Osteoblast (primary cell): ENCODE measurements around the gene BBS5. TPM values are rescaled to one million over a fixed set of nuclear protein-coding genes. Genes with fewer than 3 reads are reported as not detected.
"Not testable (repeated sequence)": the region's sequence is repeated elsewhere in the genome, so short reads cannot be mapped to it uniquely, and the experiment has no call there.

Experiments
- DNase-seq: peaks from one replicate; pipeline ENCODE4 v3.0.0; 2011; ENCODE audit warnings: low spot score, mixed read lengths; ENCODE audit not compliant: insufficient read length; ENCODE audit errors: missing footprints
- H2AFZ ChIP-seq: 2 replicates; pipeline ENCODE4 v1.6.0; 2011; ENCODE audit warnings: mild to moderate bottlenecking, low read length
- H3K27ac ChIP-seq: 2 replicates; pipeline ENCODE4 v1.5.1; 2011; ENCODE audit warnings: mild to moderate bottlenecking, low read depth, low read length, moderate library complexity
- H3K27me3 ChIP-seq: 2 replicates; pipeline ENCODE4 v1.6.0; 2012; ENCODE audit warnings: mild to moderate bottlenecking, control low read depth, inconsistent platforms, low read length, moderate library complexity; ENCODE audit not compliant: insufficient read depth
- H3K36me3 ChIP-seq: 2 replicates; pipeline ENCODE4 v1.5.1; 2011; ENCODE audit warnings: mild to moderate bottlenecking, low read length, control low read depth, moderate library complexity; ENCODE audit not compliant: insufficient read depth
- H3K4me1 ChIP-seq: 2 replicates; pipeline ENCODE4 v1.5.1; 2011; ENCODE audit warnings: mild to moderate bottlenecking, low read length, control low read depth, moderate library complexity; ENCODE audit not compliant: insufficient read depth
- H3K4me2 ChIP-seq: 2 replicates; pipeline ENCODE4 v1.6.0; 2011; ENCODE audit warnings: mild to moderate bottlenecking, low read length; ENCODE audit not compliant: insufficient read depth
- H3K4me3 ChIP-seq: fragments of 200-600 bp; sonication (generic); 3 replicates; pipeline ENCODE4 v1.5.1; 2012; ENCODE audit warnings: mild to moderate bottlenecking, low read length, inconsistent platforms; ENCODE audit not compliant: insufficient read depth
- H3K79me2 ChIP-seq: 2 replicates; pipeline ENCODE4 v1.6.0; 2012; ENCODE audit warnings: mild to moderate bottlenecking, low read length, control low read depth, inconsistent platforms; ENCODE audit not compliant: insufficient read depth
- H3K9me3 ChIP-seq: 2 replicates; pipeline ENCODE4 v1.5.1; 2011; ENCODE audit warnings: low read depth, low read length, control low read depth
- H4K20me1 ChIP-seq: 2 replicates; pipeline ENCODE4 v1.6.0; 2012; ENCODE audit warnings: mild to moderate bottlenecking, low read length, control low read depth; ENCODE audit not compliant: insufficient read depth
- CTCF ChIP-seq: IDR thresholded peaks from 2 replicates; pipeline ENCODE4 v1.5.1; 2011; ENCODE audit warnings: mild to moderate bottlenecking, low read depth, low read length, moderate library complexity; ENCODE audit errors: extremely low read depth
- total RNA-seq: library from RNA; depleted of rRNA; stranded (reverse); fragments of >200 nt; gene quantifications from 2 replicates; pipeline ENCODE4 v1.2.3, GENCODE V29; 2012

BBS5 gene
- total RNA-seq: 5.8 and 9.1 TPM in 2 replicates

- DNase-seq: peak; percentile 93
- no peaks in the 10 kb centered on the region for H3K36me3 ChIP-seq
- H3K27me3 ChIP-seq: no peaks in the 10 kb centered on the region
- peak within 1 kb of the TSS; percentile 98 for H3K4me2 ChIP-seq
- peaks cover 17% of the 10 kb centered on the region for H3K4me1 ChIP-seq
- peak; percentile 36 for TF ChIP-seq CTCF
- peak within 1 kb of the TSS; percentile 100 for H2AFZ ChIP-seq
- peak within 1 kb of the TSS; percentile 79 for H3K27ac ChIP-seq
- H3K4me3 ChIP-seq: peak within 1 kb of the TSS; percentile 95
- H3K79me2 ChIP-seq: peaks cover 8% of the 10 kb centered on the region
- H3K9me3 ChIP-seq: no peaks in the 10 kb centered on the region
- H4K20me1 ChIP-seq: no peaks in the 10 kb centered on the region
Measured at GRCh38 chr2:169479257-169480078, at the start of gene BBS5. Gene BBS5 (plus strand): TSS chr2:169479494. CDS start chr2:169479554, 60 bp downstream.

- not testable (repeated sequence) for H3K36me3 ChIP-seq, H2AFZ ChIP-seq, H3K9me3 ChIP-seq, H3K4me2 ChIP-seq, H4K20me1 ChIP-seq, H3K4me1 ChIP-seq, H3K4me3 ChIP-seq, H3K27me3 ChIP-seq, DNase-seq, H3K27ac ChIP-seq, H3K79me2 ChIP-seq
Measured at GRCh38 chr2:169431772-169432171, 47.5 kb upstream of the BBS5 start.

- H3K36me3 ChIP-seq, DNase-seq, H3K4me2 ChIP-seq: not testable (repeated sequence)
Measured at GRCh38 chr2:169434236-169434635, 45.1 kb upstream of the BBS5 start.

GRCh38 chr2:169438466-169439072 is 40.7 kb upstream of the BBS5 start:
- Histone ChIP-seq H4K20me1 (no peaks in the 10 kb centered on the region), H2AFZ (no peak overlapping the region), H3K27me3 (peaks cover 10% of the 10 kb centered on the region), H3K27ac (no peak overlapping the region), H3K4me1 (no peaks in the 10 kb centered on the region), H3K4me2 (no peak overlapping the region), H3K36me3 (no peaks in the 10 kb centered on the region), H3K79me2 (no peaks in the 10 kb centered on the region), H3K9me3 (no peaks in the 10 kb centered on the region), H3K4me3 (no peak overlapping the region)
- DNase-seq: no peak
- TF ChIP-seq CTCF: no peak

More at GRCh38 chr2:169434236-169434635, 45.1 kb upstream of the BBS5 start:
- not testable (repeated sequence) for H3K4me1 ChIP-seq, H3K9me3 ChIP-seq, H2AFZ ChIP-seq, H3K27ac ChIP-seq, H3K4me3 ChIP-seq, H4K20me1 ChIP-seq, H3K79me2 ChIP-seq, H3K27me3 ChIP-seq

- peak; percentile 14 for DNase-seq
- Histone ChIP-seq H2AFZ (no peak overlapping the region), H3K79me2 (no peaks in the 10 kb centered on the region), H4K20me1 (no peaks in the 10 kb centered on the region), H3K27ac (no peak overlapping the region), H3K36me3 (no peaks in the 10 kb centered on the region), H3K4me2 (no peak overlapping the region), H3K4me1 (no peaks in the 10 kb centered on the region), H3K27me3 (peaks cover 10% of the 10 kb centered on the region), H3K9me3 (no peaks in the 10 kb centered on the region), H3K4me3 (no peak overlapping the region)
- TF ChIP-seq CTCF: no peak
Measured at GRCh38 chr2:169439900-169440299, 39.4 kb upstream of the BBS5 start.
